Cardiac atrium fibroblast (primary cell): ENCODE data around the gene MBL2. TPM values are rescaled to one million over a fixed set of nuclear protein-coding genes. Genes with fewer than 3 reads are reported as not detected.

ENCODE experiments used
- total RNA-seq: library from RNA; depleted of rRNA; stranded (reverse); fragments of >200 nt; gene quantifications from 2 replicates; pipeline ENCODE4 v1.2.3, GENCODE V29; 2015

Gene MBL2
- not detected in 2 replicates for total RNA-seq

GRCh38 chr10:52772623-52773022 is at the start of gene MBL2:
Gene MBL2 (minus strand): TSS chr10:52772784. CDS start chr10:52771635, 1,149 bp downstream.

